NCI-H446 treated with DMSO at 0.1 percent for 48 hours (cell line): ENCODE data around the gene IL26.

ENCODE experiments used
- DNase-seq: peaks from one replicate; lab custom pipeline; 2025; lab: John Stamatoyannopoulos, UW

The IL26 gene

GRCh38 chr12:68156636-68157035 is 69.0 kb downstream of the IL26 start:
- no peak for DNase-seq

- DNase-seq, result no peak
These were observed 70.8 kb downstream of the IL26 start for GRCh38 chr12:68154779-68155178.
